Prostate gland (tissue), 2 donors: Measurements from ENCODE around the gene ZNF579. TPM values are rescaled to one million over a fixed set of nuclear protein-coding genes. Genes with fewer than 3 reads are reported as not detected.
A peak's percentile ranks its signal among the peaks of the same experiment; 100 is the strongest.

Source experiments
- DNase-seq: peaks from one replicate; pipeline ENCODE4 v3.0.0-alpha.2; 2019; ENCODE audit warnings: low spot score
- H3K27ac ChIP-seq, 2 donors: fragments of 200-600 bp; sonication (generic); 2 replicates each; pipeline ENCODE4 v1.5.1; 2017 to 2019
- H3K27me3 ChIP-seq: fragments of 200-600 bp; sonication (generic); replicated peaks from 2 replicates; pipeline ENCODE4 v1.5.1; 2019; ENCODE audit not compliant: insufficient read depth
- H3K36me3 ChIP-seq, 2 donors: fragments of 200-600 bp; sonication (generic); 1 replicate in 1 of 2; 2 replicates in 1 of 2; pipeline versions ENCODE4 v1.5.1 to v1.8.1; 2017 to 2019
- H3K4me1 ChIP-seq: fragments of 200-600 bp; sonication (generic); replicated peaks from 2 replicates; pipeline ENCODE4 v1.5.1; 2019
- H3K4me3 ChIP-seq, 2 donors: fragments of 200-600 bp; sonication (generic); 2 replicates each; pipeline ENCODE4 v1.5.1; 2017 to 2019
- H3K9me3 ChIP-seq: fragments of 200-600 bp; sonication (generic); 2 replicates; pipeline ENCODE4 v1.5.1; 2017
- POLR2A ChIP-seq: fragments of 450-650 bp; IDR thresholded peaks from one replicate; pipeline ENCODE4 v1.6.1; 2016; ENCODE audit warnings: antibody characterized with exemption, mild to moderate bottlenecking
- POLR2AphosphoS5 ChIP-seq: sonication (generic); formaldehyde crosslinking; IDR thresholded peaks from one replicate; pipeline ENCODE4 v1.6.1; 2017; ENCODE audit warnings: antibody characterized with exemption
- WGBS: methylation state at CpG from one replicate; pipeline ENCODE4 v1.1.5; 2018; 5-methylcytosine and 5-hydroxymethylcytosine counted together
- intact Hi-C: fragments of 100-400 bp; cut with DNase I; formaldehyde crosslinking; loops from one replicate; pipeline ENCODE4 v1.14.2; 2022
- total RNA-seq, 2 donors: library from RNA; depleted of rRNA; stranded (reverse); fragments of >200 nt; gene quantifications; one replicate each; pipeline ENCODE4 v1.1.0, GENCODE V29; 2016
- TF ChIP-seq, protein P1 (sequence below), 4 experiments: fragments of 200-600 bp in 2 of 4; fragments of 450-650 bp in 2 of 4; sonication (generic) in 2 of 4; IDR thresholded peaks; 1 replicate in 3 of 4; 2 replicates in 1 of 4; pipeline ENCODE4 v1.5.1; 2016 to 2019; ENCODE audit warnings: antibody characterized with exemption in 4 of 4, mild to moderate bottlenecking in 2 of 4, moderate library complexity in 2 of 4

ZNF579 gene
- total RNA-seq, 2 donors from 2014 or later, result 8.7 to 10.8 TPM

- WGBS, result 1% methylated on average over 26 of the region's 44 CpGs
- peak; percentile 53 for TF ChIP-seq POLR2AphosphoS5
- TF ChIP-seq, protein P1, sequence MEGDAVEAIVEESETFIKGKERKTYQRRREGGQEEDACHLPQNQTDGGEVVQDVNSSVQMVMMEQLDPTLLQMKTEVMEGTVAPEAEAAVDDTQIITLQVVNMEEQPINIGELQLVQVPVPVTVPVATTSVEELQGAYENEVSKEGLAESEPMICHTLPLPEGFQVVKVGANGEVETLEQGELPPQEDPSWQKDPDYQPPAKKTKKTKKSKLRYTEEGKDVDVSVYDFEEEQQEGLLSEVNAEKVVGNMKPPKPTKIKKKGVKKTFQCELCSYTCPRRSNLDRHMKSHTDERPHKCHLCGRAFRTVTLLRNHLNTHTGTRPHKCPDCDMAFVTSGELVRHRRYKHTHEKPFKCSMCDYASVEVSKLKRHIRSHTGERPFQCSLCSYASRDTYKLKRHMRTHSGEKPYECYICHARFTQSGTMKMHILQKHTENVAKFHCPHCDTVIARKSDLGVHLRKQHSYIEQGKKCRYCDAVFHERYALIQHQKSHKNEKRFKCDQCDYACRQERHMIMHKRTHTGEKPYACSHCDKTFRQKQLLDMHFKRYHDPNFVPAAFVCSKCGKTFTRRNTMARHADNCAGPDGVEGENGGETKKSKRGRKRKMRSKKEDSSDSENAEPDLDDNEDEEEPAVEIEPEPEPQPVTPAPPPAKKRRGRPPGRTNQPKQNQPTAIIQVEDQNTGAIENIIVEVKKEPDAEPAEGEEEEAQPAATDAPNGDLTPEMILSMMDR (IDR thresholded peaks at IDR 0.05), result peak in 3 of 4 experiments; percentile 49 to 74 (median 69)
- no peak for TF ChIP-seq POLR2A
- H3K9me3 ChIP-seq, result no peaks in the 10 kb centered on the region
- H3K27ac ChIP-seq, result peak within 1 kb of the TSS; percentile 85 to 95
- no peaks in the 10 kb centered on the region for H3K36me3 ChIP-seq
- peaks cover 9% of the 10 kb centered on the region for H3K4me1 ChIP-seq
- H3K27me3 ChIP-seq, result no peaks in the 10 kb centered on the region
- peak within 1 kb of the TSS; percentile 84 to 99 for H3K4me3 ChIP-seq
- DNase-seq, result peak; percentile 69
- intact Hi-C loops, result loop anchor here (5.0 to 10.0 kb wide), 2 partner anchors 89 to 491 kb away; partner anchors contain the start of gene PPP1R12C
These were observed 25.2 kb upstream of the ZNF579 start, which contains the start of gene ZNF865 for GRCh38 chr19:55605637-55606470. TSS of gene ZNF865 (plus strand) at chr19:55605647. CDS start at chr19:55613619, 7,972 bp downstream.

DNA sequence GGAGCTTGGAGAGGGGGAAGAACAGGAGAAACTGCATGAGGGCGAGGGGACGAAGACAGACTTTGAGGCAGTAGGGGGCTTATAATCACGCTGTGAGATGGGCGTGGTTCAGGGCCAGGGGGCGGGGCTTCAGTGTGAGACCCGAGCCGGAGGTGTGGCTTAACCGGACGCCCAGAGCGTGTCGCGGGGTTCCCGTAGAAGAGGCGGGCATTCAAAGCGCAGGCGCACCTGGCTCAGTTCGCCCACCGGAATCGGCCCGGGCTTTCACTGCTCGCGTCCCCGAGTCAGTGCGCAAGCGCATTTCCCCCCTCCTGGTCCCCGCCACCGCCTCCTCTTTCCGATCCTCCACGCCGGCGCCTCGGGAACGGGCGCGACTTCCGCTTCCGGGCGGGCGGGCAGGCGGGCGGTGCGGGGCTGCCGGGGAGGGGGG lies 24.6 kb upstream of the ZNF579 start:
- Histone ChIP-seq H3K27ac (peak overlapping the region; percentile 85 to 95), H3K36me3 (no peaks in the 10 kb centered on the region), H3K27me3 (no peaks in the 10 kb centered on the region), H3K9me3 (no peaks in the 10 kb centered on the region), H3K4me1 (peaks cover 10% of the 10 kb centered on the region), H3K4me3 (peak overlapping the region; percentile 84 to 99)
- WGBS, result under 1% methylated on average over 39 of the region's 43 CpGs
- TF ChIP-seq POLR2AphosphoS5 (peak; percentile 86), POLR2A (peak; percentile 29)
- TF ChIP-seq, protein P1 (IDR thresholded peaks at IDR 0.05), result no peak
- intact Hi-C loops, result loop anchor here (5.0 to 10.0 kb wide), 2 partner anchors 88 to 490 kb away; partner anchors contain the start of gene PPP1R12C
- peak; percentile 97 for DNase-seq

DNA sequence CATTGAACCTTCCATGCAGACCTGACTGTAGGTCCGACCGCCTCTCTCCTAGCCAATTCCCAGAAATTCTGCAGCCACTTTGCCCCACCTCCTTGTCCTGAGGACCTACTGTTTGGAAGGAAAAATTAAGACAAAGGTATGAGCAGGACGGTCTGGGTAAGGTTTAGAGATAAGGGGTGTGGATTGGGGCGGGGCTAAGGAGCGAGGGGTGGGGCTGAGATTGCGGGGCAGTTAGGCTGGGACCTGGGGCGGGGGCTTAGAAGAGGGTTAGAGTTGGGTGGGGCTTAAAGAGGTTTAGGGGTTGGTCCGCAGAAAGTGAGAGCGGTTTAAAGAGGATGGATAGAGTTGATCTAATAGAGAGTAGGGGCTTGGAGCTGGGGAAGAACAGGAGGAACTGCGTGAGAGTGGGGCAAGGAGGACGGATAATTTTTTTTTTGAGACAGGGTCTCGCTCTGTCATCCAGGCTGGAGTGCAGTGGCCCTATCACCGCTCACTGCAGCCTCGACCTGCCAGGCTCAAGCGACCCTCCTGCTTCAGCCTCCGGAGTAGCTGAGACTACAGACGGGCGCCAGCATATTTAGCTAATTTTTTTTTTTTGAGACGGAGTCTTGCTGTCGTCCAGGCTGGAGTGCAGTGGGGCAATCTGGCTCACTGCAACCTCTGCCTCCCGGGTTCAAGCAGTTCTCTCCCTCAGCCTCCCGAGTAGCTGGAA lies 23.1 kb upstream of the ZNF579 start:
- intact Hi-C loops, result loop anchor here (10.0 kb wide), 1 partner anchor 489 kb away; the partner anchor contains the start of gene PPP1R12C
- Histone ChIP-seq H3K4me1 (peaks cover 10% of the 10 kb centered on the region), H3K4me3 (no peak overlapping the region)

DNA sequence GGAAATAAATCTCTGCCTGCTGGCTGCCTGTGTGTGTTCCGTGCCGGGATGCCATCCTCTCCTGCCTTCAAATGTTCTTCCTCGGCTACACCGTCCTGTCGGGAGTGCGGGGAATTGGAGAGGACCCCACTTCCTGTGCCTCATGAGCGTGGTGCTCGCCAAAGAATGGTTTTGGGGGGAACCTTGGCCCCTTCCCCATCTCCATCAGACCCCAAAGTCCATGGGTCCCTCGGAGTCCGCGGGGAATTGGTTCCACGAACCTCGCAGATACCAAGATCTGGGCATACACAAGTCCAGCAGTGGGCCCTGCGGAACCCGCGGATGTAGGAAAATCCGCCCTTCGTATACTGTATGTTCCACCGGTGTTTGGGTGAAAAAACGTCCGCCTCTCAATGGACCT lies 22.5 kb upstream of the ZNF579 start:
- H3K27ac ChIP-seq, result no peak overlapping the region
- DNase-seq, result no peak
- H3K27me3 ChIP-seq, result no peaks in the 10 kb centered on the region
- no peaks in the 10 kb centered on the region for H3K36me3 ChIP-seq
- no peaks in the 10 kb centered on the region for H3K9me3 ChIP-seq
- TF ChIP-seq, protein P1 (IDR thresholded peaks at IDR 0.05), result no peak
- no peak for TF ChIP-seq POLR2A
- no peak for TF ChIP-seq POLR2AphosphoS5
- H3K4me3 ChIP-seq, result no peak overlapping the region
- peaks cover 10% of the 10 kb centered on the region for H3K4me1 ChIP-seq
- intact Hi-C loops, result loop anchor here (10.0 kb wide), 1 partner anchor 488 kb away; the partner anchor contains the start of gene PPP1R12C
- 93% methylated on average over 21 of the region's 21 CpGs for WGBS

More for the DNA sequence above, 23.1 kb upstream of the ZNF579 start:
- no peak for DNase-seq
- WGBS, result 74% methylated on average over 22 of the region's 22 CpGs
- no peaks in the 10 kb centered on the region for H3K9me3 ChIP-seq
- TF ChIP-seq POLR2A (no peak), POLR2AphosphoS5 (no peak)
- TF ChIP-seq, protein P1 (IDR thresholded peaks at IDR 0.05), result no peak
- no peaks in the 10 kb centered on the region for H3K27me3 ChIP-seq
- no peaks in the 10 kb centered on the region for H3K36me3 ChIP-seq
- no peak overlapping the region for H3K27ac ChIP-seq
